Stimulated activated CD4-positive, alpha-beta T cell treated with anti-CD3 and anti-CD28 coated beads, TNF-alpha, amount 100 ng/mL, for 24 hours (primary cell): ENCODE results near the gene NXF1.
"Not testable (repeated sequence)": the region's sequence is repeated elsewhere in the genome, so short reads cannot be mapped to it uniquely, and the experiment has no call there.

Experiments used
- DNase-seq, 3 experiments: peaks; one replicate each; pipeline ENCODE4 v3.0.0-alpha.2; 2020; ENCODE audit warnings: low read depth in 3 of 3

NXF1 gene

DNA sequence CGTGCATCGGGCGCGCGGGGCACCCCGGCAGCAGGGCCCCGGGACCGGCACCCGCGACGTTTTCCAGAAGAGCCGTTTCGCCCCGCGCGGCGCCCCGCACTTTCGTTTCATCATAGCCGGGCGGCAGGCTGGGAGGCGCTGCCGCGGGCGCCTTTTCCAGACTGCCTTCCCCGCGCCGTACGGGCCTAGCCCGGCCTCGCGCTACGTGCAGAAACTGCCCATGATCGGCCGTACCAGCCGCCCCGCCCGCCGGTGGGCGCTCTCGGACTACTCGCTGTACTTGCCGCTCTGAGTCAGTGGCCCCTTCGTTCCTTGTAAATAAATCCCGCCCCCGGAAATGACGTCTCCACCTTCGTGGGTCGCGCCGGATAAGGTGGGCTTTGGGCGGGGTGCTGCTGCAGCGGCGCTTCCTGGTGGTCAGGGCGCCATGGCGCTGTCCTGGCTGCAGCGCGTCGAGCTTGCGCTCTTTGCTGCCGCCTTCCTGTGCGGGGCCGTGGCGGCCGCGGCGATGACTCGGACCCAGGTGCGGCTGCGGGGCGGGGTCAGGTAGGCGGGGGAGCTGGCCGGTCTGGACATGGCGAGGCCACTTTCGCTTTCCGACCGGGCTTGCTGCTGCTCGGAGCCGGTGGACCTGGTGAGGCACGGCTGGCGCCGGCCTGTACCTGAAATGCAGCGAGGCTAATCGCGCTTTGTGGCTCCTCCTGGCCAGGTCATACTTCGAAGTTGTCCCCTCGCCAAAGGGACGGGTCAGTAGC, 18.1 kb downstream of the NXF1 start, which contains the start of gene TMEM179B:
TMEM179B (plus strand) TSS at position 398 of the 755 bp plus-strand sequence; CDS start at position 428, 30 bp downstream.
- DNase-seq: peak; percentile 98 to 99 (median 99)

DNA sequence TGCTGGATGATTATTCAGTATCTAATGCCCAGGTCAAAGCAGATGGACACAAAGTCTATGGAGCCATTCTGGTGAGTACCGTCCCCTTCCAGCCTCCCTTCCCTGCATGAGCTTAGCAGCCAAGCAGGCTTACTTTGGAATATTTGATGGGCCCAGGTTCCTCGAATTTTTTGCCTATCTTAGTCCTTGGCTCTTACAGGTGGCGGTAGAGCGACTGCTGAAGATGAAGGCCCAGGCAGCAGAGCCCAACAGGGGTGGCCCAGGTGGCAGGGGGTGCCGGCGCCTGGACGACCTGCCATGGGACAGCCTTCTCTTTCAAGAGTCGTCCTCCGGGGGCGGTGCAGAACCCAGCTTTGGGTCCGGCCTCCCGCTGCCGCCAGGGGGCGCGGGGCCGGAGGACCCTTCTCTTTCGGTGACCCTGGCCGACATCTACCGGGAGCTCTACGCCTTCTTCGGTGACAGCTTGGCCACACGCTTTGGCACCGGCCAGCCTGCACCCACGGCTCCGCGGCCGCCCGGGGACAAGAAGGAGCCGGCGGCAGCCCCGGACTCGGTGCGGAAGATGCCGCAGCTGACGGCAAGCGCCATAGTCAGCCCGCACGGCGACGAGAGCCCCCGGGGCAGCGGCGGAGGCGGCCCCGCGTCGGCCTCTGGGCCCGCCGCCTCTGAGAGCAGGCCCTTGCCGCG, 18.8 kb downstream of the NXF1 start:
- peak; percentile 71 to 81 (median 74) for DNase-seq

DNA sequence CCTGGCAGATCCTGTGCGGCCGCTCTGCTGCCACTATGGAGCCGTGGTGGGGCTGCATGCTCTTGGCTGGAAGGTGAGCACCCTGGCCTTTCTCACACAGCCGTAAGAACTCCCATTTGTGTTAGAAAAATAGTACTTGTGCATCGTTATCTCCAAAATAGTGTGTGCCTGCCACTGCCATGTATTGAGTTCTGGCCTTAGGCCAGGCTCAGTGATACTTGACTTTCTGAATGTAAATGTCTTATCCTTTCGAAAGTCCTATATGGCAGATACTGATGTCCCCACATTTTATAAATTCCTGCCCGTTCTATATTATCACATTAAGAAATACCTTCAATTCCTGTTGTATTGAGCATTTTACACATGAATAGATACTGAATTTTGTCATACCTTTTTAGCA, 22.5 kb downstream of the NXF1 start:
- DNase-seq: no peak

DNA sequence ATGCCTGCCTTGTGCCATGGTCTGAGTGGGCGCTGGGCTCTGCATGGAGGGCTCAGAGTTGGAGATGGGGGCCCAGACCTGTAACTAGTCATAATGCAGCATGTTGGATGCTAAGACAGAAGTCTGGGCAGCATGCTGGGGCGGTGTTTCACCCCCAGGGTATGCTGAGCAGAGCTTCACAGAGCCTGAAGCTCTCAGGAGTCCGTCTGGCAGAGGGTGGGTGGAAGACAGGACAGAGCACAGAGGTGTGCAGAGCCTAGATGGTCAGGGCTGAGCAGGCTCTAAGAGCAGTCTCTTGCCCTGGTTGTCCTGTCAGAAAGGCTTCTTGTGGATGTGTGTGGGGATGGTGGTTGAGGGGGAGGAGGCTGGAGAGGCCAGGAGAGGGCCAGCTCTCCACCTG, 26.8 kb downstream of the NXF1 start:
- DNase-seq: no peak

DNA sequence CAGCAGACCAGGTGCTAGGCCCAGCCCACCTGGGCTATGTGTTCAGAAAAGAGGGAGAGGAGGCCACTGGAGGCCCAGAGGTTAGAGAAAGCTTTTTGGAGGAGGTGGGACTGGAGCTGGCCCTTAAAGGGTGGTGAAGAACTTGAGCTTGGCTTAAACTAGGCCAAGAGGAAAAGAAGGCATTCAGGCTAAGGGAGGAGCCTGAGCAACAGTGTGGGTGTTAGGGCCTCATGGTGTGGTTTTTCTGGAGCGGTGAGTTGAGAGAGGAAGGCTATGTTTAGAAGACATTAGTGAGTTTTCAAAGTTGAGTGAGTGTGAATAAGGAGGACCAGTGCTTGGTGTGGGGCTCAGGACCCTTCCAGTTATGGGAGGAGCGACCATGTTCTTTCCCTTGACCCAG, 27.9 kb downstream of the NXF1 start:
- no peak for DNase-seq

DNA sequence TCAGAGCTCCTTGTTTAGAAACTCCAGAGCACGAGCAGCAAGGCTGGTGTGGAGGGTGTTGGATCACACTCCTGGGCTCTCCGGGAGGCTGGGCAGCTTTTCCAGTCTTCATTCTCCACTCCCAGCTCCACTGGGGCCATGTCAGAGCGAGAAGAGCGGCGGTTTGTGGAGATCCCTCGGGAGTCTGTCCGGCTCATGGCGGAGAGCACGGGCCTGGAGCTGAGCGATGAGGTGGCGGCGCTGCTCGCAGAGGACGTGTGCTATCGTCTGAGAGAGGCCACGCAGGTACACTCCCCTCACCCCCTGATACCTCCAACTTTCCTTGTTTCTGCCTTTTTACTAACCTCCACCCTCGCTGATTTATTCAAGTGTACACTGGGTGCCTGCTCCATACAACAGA, 29.6 kb downstream of the NXF1 start:
- DNase-seq: no peak

DNA sequence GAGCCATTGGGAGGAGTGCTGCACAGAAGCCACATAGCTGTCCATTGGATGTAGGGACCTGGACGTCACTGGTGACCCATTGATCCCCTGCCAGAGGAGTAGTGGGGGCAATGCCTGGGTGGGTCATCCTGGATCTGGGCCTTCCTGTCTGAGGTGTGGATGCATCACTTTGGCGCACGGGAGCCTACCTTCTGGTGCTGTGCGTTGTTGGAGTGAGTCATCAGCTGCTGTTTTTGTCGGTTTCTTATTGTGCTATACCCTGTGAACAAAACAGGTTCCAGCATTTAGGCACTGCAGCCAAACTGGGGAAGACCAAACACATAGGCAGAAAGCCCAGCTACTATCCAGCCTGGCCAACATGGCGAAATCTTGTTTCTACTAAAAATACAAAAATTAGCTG, 30.8 kb downstream of the NXF1 start:
- no peak for DNase-seq

DNA sequence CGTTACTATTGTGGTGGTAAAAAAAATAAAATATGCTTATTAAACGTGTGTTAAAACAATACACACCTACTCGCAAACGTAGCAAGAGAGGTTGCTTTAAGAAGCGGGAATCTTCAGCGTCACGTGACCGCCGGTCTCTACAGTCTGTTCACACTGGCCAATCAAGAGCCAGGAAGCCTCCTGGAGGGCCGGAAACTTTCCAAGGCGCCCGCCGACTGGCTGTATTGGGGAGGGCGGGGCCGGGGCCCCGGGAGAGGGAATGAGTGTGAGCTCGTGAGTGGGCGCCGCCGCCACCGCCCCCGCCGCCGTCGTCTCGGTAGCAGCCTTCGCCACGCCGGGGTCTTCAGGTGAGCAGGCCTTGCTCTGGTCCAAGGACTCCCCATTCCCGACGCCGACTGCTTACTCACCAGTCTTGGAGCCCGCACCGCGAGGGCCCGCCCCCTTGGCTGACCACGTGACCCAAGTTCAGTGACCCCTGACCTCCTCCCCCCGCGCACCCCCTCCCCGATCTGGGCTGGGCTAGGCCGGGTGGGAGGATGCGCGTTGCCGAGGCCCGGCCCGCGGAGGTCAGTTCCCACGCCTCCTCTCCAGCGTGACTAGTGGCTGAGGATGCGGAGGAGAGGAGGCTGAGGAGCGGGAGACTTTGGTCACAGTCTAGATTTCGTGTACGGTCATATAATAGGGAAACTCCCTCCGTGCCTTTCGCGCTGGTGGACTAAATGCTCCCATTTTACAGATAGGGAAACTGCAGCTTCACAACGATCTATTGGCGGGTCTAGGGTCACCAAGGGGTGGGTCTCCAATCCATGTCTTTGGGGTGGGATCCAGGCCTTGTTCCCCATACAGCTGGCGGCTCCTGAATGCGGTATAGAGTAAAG, 33.9 kb downstream of the NXF1 start, which contains the start of gene TAF6L:
TAF6L (plus strand) TSS at position 253 of the 878 bp plus-strand sequence. CDS start 4,388 bp downstream, outside the sequence.
- peak; percentile 86 to 96 (median 88) for DNase-seq

DNA sequence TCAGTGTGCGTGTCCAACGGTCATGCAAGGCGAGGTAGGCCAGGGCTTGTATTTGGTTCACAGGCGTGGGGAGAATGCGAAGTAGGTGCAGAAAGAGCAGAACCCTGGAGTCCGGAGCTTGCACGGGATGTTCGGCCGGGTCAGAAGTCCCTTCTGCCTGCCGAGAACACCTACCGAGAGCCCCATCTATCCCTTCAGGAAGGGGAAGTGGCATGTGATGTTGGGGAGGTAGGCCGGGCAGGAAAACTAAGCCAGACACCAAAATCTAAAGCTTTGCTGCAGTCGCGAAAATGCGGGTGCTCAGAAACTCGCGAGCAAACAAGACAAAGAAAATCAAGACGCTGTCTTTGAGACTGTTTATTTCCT, 34.5 kb downstream of the NXF1 start:
- no peak for DNase-seq

DNA sequence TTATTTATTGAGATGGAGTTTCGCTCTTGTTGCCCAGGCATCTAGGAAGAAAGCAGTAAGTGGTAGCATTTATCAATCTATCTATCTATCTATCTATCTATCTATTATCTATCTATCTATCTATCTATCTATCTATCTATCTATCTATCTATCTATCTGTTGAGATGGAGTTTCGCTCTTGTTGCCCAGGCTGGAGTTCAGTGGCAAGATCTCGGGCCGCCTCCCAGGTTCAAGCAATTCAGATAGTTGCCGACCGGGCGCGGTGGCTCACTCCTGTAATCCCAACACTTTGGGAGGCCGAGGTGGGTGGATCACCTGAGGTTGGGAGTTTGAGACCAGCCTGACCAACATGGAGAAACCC, 44.4 kb downstream of the NXF1 start:
- not testable (repeated sequence) for DNase-seq

DNA sequence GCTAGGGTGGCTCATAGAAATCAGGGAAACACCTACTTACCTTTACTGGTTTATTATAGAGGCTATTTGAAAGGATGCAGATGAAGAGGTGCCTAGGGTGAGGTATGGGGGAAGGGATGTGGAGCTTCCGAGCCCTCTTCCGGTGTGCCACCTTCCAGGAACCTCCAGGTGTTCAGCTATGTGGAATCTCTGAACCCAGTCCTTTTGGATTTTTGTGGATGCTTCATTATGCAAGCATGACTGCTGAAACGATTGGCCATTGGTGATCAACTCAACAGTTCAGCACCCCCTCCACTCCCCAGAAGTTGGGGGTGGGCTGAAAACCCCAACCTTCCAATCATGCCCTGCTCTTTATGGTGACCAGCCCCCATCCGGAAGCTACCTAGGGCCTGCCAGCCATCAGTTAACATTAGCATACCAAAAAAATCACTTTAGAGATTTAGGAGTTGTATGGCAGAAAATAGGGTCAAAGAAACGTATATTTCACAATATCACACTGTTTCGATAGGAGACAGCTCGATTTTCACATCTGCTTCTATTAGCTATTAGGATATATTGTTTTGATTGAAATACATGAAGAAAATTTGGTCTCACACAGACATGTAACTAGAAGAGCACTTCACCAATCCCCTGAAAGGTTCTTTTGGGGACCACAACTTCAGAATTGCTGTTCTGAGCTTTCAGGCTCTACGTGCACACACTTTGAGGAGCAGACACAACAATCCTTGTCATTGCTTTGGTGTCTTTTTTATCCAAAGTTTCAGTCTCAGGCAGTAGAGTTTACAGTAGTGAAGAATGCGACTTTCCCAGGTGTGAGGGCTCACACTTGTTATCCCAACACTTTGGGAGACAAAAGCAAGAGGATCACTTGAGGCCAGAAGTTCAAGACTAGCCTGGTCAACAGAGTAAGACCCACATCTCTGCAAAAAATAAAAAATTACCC, 47.1 kb downstream of the NXF1 start:
- no peak for DNase-seq

DNA sequence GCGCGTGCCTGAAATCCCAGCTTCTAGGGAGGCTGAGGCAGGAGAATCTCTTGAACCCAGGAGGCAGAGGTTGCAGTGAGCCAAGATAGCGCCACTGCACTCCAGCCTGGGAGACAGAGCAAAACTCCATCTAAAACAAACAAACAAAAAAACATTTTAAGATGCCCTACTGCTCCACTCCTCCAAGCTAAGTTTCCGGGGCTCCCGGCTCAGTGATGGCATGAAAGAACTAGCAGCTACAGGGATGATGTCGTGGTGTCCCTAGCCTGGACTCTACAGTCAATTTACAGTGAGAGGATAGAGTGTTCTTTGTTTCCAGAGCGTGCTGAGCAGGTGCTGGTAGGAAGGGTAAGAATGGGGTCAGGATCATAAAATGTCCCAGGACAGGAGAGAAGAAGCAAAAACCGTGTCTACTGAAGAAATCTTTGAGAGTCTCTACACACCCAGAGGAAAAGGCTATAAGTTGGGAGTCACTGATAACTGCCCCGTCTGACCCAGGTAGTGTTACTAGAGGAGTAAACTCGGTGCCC, 50.1 kb downstream of the NXF1 start:
- no peak for DNase-seq

DNA sequence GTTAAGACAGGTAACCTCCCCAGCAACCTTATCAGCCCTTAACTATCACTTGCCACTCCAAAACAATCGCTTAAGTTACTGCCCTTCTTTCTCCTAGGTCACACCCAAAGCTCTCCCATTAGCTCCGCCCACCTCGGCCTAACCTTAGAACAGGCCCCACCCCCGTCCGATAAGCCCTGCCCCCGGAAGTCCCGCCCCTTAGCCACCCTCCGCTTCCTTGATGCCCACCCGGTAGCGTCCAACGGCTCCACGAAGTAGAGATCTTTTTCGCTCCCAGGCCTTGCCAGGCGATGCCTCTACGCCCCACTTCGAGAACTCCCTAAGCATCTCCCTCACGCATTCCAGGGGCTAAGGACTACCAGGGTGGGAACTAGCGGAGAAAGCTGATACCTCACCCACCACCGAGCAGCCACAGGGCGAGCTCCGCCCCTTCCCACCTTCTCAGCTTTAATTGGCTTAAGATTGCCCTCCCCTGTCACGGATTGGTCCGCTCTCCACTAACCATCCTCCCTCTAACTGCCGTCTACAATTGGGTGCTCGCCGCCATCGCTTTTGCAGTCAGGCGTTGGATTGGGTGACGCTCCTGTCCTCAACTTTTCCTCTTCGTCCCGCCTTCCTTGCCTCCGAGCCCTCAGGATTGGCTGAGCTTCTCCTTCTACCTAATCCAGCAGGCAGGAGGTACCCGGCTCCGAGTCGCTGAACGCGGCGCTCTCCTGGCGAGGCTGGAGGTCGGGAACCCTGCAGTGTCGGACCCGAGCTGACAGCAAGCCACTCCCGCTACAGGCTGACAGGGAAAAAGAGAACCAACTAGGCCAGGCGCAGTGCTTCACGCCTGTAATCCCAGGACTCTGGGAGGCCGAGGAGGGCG, 51.3 kb downstream of the NXF1 start, which contains the start of gene ZBTB3:
ZBTB3 (minus strand) TSS at position 425 of the 868 bp plus-strand sequence. CDS start 496 bp downstream, outside the sequence.
- DNase-seq: peak; percentile 92 to 95 (median 95)

DNA sequence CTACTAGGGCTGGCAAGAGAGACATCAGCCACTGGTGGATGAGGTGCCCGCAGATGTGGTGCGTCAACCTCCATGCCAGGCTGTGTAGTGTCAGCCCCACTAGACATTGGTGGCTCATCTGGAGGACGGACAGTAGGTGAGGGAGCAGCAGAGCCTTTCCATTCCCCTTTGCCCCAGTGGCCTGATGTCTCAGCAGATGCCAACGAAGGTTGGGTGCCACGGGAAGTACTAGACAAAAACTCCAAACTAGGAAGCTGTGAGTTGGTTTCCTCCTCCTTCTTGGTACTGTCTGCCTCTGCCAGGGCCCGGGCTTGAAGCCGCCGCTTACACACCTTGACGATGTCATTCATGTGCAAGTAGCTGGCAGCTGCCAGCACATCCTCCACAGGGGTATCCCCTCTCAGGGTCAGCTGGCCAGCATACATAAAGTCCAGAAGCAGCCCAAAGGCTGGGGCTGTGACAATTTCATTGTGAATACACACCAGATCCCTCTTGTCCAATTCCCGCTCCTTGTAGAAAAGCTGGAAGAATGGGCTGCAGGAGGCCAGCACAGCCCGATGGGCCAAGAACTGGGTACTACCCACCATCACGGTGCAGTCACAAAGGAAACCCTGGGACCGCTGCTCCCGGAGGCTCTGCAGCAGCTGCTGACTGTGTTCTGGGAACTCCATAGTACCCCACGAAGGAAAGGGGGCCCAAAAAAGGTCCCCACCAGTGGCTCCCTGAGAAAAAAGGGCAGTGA, 52.1 kb downstream of the NXF1 start:
- no peak for DNase-seq

DNA sequence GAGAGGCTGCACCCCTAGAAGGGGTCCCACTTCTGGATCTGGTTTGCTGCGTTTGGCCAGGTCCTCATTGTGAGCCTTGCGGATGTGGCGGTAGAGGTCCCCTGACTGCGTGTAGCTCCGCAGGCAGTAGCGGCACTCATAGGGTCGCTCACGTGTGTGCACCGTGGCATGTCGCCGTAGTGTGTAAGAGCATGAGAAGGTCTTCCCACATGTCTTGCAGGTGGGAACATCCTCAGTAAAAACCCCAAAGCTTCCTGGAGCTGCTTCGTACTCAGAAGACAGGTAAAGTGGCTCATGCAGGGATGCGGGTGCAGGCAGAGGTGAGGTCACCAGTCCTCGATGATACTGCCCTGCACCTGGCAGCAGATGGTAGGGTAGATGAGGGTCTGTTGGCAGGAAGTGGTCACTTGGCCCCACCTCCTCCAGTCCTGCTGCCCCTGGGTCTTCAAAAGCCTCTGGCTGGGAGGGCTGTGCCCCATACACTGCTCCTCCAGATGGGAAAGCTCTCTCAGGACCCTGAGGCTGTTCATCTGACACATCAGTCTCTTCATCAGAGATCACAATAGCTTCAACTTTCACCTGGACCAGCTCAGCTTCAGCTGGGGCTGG, 53.0 kb downstream of the NXF1 start:
- DNase-seq: no peak

DNA sequence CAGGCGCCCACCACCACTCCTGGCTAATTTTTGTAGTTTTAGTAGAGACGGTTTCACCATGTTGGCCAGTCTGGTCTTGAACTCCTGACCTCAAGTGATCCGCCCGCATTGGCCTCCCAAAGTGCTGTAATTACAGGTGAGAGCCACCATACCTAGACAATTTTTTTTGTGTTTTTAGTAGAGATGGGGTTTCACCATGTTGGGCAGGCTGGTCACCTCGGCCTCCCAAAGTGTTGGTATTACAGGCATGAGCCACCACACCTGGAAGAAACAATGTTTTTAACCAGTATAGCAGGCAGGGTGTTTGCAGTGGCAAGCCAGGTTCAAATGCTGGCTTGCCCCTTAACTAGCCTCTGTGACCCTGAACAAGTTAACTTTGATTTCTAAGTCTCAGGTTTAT, 55.3 kb downstream of the NXF1 start:
- not testable (repeated sequence) for DNase-seq

DNA sequence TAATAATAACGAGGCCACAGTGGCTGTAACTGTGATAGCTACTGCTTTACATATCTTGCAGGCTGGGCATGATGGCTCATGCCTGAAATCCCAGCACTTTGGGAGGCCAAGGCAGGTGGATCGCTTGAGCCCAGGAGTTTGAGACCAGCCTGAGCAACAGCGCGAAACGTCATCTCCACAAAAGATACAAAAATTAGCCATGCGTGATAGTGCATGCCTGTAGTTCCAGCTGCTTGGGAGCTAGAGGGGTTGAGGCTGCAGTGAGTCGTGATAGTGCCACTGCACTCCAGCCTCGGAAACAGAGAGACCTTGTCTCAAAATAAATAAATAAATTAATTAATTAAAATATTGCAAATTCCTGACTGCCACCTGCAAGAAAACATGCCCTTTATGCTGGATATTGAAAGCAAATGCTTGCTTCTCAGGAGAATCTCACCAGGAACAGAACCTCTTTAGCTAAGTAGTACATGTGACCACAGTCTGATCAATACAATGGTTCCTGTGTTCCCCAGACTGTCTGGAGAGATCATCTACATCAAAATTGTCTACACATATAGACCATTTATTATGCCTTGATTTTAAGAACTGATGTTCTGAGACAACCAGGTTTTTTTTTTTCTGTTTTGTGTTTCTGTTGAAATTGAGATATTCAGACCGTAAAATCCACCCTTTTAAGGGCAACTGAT, 57.6 kb downstream of the NXF1 start:
- DNase-seq: no peak
